HEK293T (cell line): Measurements from ENCODE around the gene SIRPA.

Experiments used
- FOXA1 ChIP-seq: fragments of 450-650 bp; IDR thresholded peaks from 2 replicates; pipeline ENCODE4 v1.6.1; 2016; ENCODE audit warnings: mild to moderate bottlenecking
- L3MBTL2 ChIP-seq: fragments of 450-650 bp; conservative IDR thresholded peaks from 2 replicates; pipeline ENCODE4 v1.6.1; 2016; ENCODE audit warnings: mild to moderate bottlenecking
- NFRKB ChIP-seq: fragments of 450-650 bp; IDR thresholded peaks from 2 replicates; pipeline ENCODE4 v1.6.1; 2016; ENCODE audit warnings: mild to moderate bottlenecking, moderate library complexity
- PKNOX1 ChIP-seq: fragments of 450-650 bp; IDR thresholded peaks from 2 replicates; pipeline ENCODE4 v1.6.1; 2016
- SP1 ChIP-seq: fragments of 450-650 bp; IDR thresholded peaks from 2 replicates; pipeline ENCODE4 v1.6.1; 2017

- TF ChIP-seq PKNOX1, result no peak
- TF ChIP-seq FOXA1, result no peak
- TF ChIP-seq NFRKB, result no peak
- TF ChIP-seq SP1, result no peak
- TF ChIP-seq L3MBTL2, result no peak
Observed at GRCh38 chr20:1939270-1939595, 44.0 kb downstream of the SIRPA start.
